ENCODE results near the gene LRRC4C. TPM values are rescaled to one million over a fixed set of nuclear protein-coding genes. Genes with fewer than 3 reads are reported as not detected.

The LRRC4C gene
- total and polyA plus RNA-seq, 2 experiments from 2014 or later: 0.35 to 1.1 TPM

- Mint-ChIP-seq H3K9me3 (no peaks in the 10 kb centered on the region), H3K4me3 (no peak overlapping the region), H3K27ac (no peak overlapping the region), H3K4me1 (no peaks in the 10 kb centered on the region), H3K36me3 (ENCODE audit: low read depth) (no peaks in the 10 kb centered on the region), H3K27me3 (ENCODE audit: insufficient read depth, low read depth, poor library complexity) (no peaks in the 10 kb centered on the region)
- Histone ChIP-seq H3F3A (replicated peaks; ENCODE audit: low read depth) (no peaks in the 10 kb centered on the region), H3K27ac (ENCODE audit: low read depth) (no peak overlapping the region), H3K9me2 (ENCODE audit: insufficient read depth) (peaks cover 16% of the 10 kb centered on the region; the same call in 1 of the 2 replicates), H3K4me1 (ENCODE audit: insufficient read depth) (no peaks in the 10 kb centered on the region), H3K79me2 (replicated peaks; ENCODE audit: insufficient read depth) (no peaks in the 10 kb centered on the region), H3K4me3 (no peak overlapping the region), H4K20me1 (replicated peaks; ENCODE audit: insufficient read depth) (no peaks in the 10 kb centered on the region), H3K4me2 (no peak overlapping the region), H3K36me3 (ENCODE audit: insufficient read depth) (no peaks in the 10 kb centered on the region), H3K27me3 (ENCODE audit: insufficient read depth) (no peaks in the 10 kb centered on the region), H2AFZ (no peak overlapping the region)
- DNase-seq (ENCODE audit: low spot score): no peak
- no peak for TF ChIP-seq ETS1 (IDR thresholded peaks at IDR 0.05)
- no peak for TF ChIP-seq ZNF114 (CRISPR knock-in tag; IDR thresholded peaks at IDR 0.05)
- no peak for TF ChIP-seq STAT1 (IDR thresholded peaks at IDR 0.05; ENCODE audit: unreplicated experiment)
- ATAC-seq: no peak
Measured at GRCh38 chr11:41099654-41100053, 359.8 kb downstream of the LRRC4C start.

- Histone ChIP-seq H2AFZ (no peak overlapping the region), H3K36me3 (ENCODE audit: insufficient read depth) (no peaks in the 10 kb centered on the region), H3K9me2 (ENCODE audit: insufficient read depth) (no peaks in the 10 kb centered on the region), H3F3A (replicated peaks; ENCODE audit: low read depth) (no peaks in the 10 kb centered on the region), H3K4me1 (ENCODE audit: insufficient read depth) (peaks cover 7% of the 10 kb centered on the region), H3K79me2 (replicated peaks; ENCODE audit: insufficient read depth) (no peaks in the 10 kb centered on the region), H3K4me2 (no peak overlapping the region), H3K27me3 (ENCODE audit: insufficient read depth) (no peaks in the 10 kb centered on the region), H3K4me3 (no peak overlapping the region), H4K20me1 (replicated peaks; ENCODE audit: insufficient read depth) (no peaks in the 10 kb centered on the region), H3K27ac (ENCODE audit: low read depth) (no peak overlapping the region)
- Mint-ChIP-seq H3K36me3 (ENCODE audit: low read depth) (no peaks in the 10 kb centered on the region), H3K4me1 (peaks cover 13% of the 10 kb centered on the region), H3K27me3 (ENCODE audit: insufficient read depth, low read depth, poor library complexity) (no peaks in the 10 kb centered on the region), H3K4me3 (no peak overlapping the region), H3K9me3 (no peaks in the 10 kb centered on the region), H3K27ac (no peak overlapping the region)
- ATAC-seq (no peak), DNase-seq (ENCODE audit: low spot score) (no peak)
- TF ChIP-seq NANOG (IDR thresholded peaks at IDR 0.05; ENCODE audit: borderline replicate concordance) (no peak), JUNB (IDR thresholded peaks at IDR 0.05; ENCODE audit: unreplicated experiment) (no peak), ZNF331 (CRISPR knock-in tag; IDR thresholded peaks at IDR 0.05; ENCODE audit: low read depth) (no peak), ETS1 (IDR thresholded peaks at IDR 0.05) (no peak), POLR2AphosphoS5 (IDR thresholded peaks at IDR 0.05; ENCODE audit: low read depth) (no peak), REST (IDR thresholded peaks at IDR 0.05; ENCODE audit: unreplicated experiment) (no peak), STAT1 (IDR thresholded peaks at IDR 0.05; ENCODE audit: unreplicated experiment) (no peak)
Measured at GRCh38 chr11:41085123-41085522, 374.3 kb downstream of the LRRC4C start.

Data from GM23338 (cell line).